ENCODE measurements around the gene ZNF662.
"Not testable (repeated sequence)": the region's sequence is repeated elsewhere in the genome, so short reads cannot be mapped to it uniquely, and the experiment has no call there.

Gene ZNF662

DNA sequence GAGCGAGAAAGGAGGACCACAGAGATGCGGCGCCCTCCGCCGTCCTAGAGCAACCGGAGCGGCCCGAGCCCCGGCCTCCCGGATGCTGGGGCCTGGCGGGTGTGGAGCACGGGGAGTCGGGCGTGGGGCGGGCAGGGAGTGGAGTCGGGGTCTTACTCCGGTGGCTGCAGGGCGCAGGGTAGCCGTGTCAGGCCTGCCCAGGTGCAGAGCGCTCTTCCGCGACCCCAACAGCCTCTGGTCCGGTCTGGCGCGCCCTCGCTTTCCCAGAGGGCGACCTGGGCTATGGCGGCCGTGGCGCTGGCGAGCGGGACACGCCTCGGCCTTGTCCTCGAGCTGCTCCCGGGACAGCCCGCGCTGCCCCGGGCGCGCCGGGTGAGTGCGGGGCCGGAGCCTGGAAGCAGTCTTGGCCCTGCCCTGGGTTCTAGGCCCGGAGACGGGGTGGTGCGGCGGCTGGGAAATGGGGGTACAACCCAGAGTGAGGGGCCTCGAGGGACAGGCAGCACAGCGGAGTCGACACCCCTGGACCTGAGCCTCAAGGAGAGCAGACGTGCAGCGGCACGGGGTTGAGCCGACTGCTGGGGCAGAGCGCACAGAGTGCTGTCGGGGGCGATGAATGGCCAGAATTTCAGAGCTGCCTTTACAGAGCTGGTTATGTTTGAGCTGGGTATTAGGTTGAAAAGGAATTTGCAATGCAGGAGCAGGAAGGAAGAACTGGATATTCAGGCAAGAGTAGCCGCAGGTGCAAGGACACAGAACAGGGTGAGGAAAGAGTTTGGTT is at the start of gene ZNF662:
TSS of gene ZNF662 (plus strand) at position 73 of the 778 bp plus-strand sequence. CDS start 1,973 bp downstream, outside the sequence.
- DNase-seq (ENCODE audit: low read depth in 2 of 2), result peak in 1 of 2 experiments; percentile 20

DNA sequence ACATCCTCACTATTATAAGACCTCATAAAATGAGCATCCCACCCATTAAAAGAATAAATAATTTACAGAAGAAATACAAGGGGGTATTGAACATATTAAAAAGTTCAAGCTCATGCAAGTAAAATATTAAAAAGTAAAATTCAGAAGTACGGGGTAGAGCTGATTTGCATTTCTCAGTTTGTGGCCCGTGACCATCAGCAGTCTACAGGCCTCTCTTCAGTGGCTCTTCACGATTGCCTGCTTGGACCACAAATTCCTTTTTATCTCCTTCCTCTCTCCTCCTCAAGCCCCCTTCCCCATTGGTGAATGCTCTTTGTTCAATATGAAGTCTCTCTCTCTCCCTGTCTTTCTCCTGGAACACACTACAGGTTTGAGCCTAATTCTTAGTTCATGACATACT is 49.4 kb upstream of the ZNF662 start:
- DNase-seq (ENCODE audit: low read depth in 2 of 2), result no peak

DNA sequence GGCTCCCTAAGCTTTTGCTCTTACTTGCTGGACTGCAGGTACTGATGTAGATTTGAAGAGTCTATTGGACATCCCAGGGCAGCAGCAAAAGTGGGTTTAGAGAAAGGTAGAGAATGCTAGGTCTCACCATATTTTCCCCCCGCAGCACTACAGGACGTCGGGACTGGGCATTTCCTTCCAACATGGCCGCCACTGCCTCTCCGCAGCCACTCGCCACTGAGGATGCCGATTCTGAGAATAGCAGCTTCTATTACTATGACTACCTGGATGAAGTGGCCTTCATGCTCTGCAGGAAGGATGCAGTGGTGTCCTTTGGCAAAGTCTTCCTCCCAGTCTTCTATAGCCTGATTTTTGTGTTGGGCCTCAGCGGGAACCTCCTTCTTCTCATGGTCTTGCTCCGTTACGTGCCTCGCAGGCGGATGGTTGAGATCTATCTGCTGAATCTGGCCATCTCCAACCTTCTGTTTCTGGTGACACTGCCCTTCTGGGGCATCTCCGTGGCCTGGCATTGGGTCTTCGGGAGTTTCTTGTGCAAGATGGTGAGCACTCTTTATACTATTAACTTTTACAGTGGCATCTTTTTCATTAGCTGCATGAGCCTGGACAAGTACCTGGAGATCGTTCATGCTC is 41.5 kb upstream of the ZNF662 start:
- no peak for DNase-seq (ENCODE audit: low read depth in 2 of 2)

DNA sequence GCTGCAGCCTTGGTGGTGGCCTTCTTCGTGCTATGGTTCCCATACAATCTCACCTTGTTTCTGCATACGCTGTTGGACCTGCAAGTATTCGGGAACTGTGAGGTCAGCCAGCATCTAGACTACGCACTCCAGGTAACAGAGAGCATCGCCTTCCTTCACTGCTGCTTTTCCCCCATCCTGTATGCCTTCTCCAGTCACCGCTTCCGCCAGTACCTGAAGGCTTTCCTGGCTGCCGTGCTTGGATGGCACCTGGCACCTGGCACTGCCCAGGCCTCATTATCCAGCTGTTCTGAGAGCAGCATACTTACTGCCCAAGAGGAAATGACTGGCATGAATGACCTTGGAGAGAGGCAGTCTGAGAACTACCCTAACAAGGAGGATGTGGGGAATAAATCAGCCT is 40.7 kb upstream of the ZNF662 start:
- no peak for DNase-seq (ENCODE audit: low read depth in 2 of 2)

DNA sequence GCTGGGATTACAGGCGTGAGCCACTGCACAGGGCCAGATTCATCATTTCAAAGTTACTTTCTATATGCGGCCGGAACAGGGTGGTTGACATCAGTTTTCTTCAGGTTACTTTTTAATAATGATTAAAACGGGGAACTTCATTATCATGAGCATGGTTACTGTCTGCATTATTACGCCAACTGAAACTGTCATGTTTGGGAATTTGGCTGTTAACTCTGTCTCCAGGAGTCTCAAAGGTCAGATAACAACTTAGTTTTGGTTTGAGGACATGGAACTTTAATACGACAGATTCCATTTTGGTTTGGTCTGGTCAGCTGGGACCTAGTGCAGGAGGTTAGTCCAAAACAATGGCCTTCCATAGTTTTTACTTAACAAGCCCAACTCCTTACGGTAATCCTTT is 38.8 kb upstream of the ZNF662 start:
- DNase-seq (ENCODE audit: low read depth in 2 of 2), result no peak

DNA sequence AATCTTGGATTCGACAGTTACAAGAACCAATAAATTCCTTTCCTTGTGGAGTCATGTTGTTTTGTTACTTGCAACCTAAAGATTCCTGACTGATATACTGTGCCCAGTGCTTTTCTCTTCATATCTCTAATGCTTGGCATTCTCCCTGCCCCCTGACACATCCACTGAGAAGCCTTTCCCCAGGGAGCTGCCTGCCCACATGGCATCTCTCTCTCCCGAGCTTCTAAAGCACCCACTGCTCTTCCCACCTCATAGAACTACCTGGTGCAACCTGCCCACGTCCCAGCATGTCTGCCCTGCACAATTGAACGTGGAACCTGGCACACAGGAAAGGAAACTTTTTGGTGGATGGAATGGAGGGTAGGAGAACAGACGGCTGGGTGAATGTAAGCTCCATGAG is 37.1 kb upstream of the ZNF662 start:
- DNase-seq (ENCODE audit: low read depth in 2 of 2), result no peak

DNA sequence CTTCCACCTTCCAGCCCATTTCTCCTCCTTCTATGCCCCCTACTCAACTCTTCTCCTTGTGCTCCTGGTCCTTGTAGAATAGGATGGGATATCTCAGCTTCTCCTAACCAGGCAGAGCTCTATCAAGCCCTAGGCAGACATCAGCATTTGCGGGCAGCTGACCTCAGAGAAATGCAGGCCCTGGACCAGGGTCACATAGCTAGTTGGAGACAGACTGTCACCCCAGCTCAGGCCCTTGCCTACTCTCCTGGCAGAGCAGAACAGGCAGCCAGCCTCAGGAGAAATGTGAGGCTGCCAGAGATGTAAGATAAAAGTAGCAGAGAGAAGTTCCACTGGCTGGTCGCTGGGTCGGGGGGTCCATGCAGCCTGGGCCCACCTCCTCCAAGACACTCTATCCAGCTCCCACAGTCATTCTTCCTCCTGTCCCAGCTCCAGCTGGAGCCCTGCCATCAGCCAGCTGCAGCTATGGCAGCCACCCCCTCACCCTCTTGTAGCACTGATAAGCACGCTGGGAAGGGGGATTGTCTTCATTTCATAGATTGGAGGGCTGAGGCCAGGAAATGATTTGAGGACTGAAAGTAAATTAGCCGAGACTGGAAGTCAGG is 34.2 kb upstream of the ZNF662 start:
- no peak for DNase-seq (ENCODE audit: low read depth in 2 of 2)

DNA sequence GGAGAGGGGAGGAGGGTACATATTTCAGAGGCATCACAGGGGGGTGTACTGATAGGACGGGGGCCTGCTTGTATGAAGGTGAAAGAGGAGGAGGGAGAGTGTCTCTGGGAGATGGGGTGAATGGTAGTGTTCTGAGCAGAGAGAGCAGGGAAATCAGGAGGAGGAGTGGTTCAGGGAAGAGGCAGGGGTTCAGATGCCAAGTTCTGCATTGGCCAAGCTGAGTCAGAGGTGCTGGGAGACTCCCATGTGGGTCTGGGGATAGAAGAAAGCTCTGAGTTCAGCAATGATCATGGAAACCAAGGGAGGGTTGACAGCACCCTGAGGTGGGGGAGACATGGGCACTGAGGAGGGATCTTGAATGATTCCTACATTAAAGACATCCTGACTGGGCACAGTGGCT is 33.2 kb upstream of the ZNF662 start:
- no peak for DNase-seq (ENCODE audit: low read depth in 2 of 2)

DNA sequence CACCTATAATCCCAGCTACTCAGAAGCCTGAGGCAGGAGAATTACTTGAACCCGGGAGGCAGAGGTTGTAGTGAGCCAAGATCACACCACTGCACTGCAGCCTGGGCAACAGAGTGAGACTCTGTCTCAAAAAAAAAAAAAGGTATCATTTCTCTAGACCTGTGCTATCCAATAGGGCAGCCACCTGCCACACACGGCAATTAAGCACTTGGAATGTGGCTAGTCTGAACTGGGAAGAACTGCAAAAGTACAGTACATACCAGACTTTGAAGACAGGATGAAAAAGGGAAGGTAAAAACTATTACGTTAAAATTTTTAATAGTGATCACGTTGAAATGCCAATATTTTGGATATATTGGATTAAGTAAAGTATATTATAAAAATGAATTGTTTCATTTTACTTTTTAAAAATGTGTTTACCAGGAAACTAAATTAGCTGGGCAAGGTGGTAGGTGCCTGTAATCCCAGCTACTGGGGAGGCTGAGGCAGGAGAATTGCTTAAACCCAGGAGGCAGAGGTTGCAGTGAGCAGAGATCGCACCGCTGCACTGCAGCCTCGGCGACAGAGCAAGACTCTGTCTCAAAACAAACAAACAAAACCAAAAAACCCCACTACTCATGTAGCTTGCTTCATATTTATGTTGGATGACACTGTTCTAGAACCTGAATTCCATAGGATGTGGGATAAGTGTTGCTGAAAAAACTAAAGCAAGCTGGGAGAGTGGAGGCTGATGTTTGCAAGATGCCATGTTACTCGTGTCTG is 32.5 kb upstream of the ZNF662 start:
- no peak for DNase-seq (ENCODE audit: low read depth in 2 of 2)

DNA sequence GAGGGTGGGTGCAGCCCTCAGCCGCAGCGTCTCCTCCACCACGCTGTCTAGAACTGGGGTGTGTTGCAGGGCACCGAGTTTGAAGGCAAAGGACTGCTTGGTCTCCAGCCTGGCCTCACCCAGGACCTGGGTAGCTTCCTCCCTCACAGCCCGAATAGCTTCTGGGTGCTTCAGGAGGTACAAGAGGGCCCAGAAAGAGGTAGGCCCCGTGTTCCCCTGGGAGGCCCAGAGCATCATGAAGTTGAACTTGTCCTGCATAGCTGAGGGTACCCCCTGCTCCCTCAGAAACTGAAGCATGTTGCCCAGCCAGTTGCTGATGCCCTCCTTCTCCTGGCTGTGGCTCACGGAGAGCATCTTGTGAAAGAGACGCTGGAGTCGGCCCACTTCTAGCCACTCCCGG is 31.2 kb upstream of the ZNF662 start:
- no peak for DNase-seq (ENCODE audit: low read depth in 2 of 2)

DNA sequence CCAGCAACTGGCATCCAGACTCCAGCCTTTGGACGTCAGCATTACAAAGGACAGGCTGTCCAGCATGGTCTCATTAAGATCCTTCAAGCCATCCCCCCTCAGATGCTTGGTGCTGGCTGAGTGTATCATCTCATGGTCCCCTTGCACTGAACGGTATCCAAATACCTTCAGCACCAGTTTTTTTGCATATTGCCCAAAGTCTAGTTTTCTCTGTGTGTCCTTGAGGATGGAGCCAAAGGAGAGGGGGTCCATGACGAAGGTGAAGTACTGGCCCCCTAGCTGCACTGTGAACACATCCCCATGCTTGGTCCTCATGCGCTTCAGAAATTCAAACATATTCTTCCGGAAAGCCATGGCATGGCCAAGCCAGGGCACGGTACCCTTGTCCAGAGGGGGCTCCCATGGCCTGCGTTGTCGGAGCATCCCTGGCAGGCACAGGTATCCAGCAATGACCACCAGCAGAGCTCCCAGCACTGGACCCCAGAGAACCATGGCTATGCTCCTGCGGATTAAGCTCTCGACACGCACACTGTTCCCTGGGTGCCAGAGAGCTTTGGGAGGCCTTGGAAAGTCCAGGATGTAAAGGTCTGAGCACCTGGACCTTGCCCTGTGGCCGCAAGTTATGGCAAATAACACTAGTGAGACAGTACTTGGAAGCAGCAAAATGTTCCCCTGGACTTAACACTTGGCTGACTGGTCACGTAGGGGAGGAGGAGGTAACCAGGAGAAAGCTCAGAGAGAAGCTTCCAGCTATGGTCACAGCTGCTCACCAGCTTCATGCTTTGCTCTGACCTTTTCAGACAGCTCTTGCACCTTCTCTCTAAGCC is 30.4 kb upstream of the ZNF662 start, which contains the start of gene CYP8B1:
TSS of gene CYP8B1 (minus strand) at position 555 of the 827 bp plus-strand sequence. CDS start at position 492, 63 bp downstream.
- no peak for DNase-seq (ENCODE audit: low read depth in 2 of 2)

DNA sequence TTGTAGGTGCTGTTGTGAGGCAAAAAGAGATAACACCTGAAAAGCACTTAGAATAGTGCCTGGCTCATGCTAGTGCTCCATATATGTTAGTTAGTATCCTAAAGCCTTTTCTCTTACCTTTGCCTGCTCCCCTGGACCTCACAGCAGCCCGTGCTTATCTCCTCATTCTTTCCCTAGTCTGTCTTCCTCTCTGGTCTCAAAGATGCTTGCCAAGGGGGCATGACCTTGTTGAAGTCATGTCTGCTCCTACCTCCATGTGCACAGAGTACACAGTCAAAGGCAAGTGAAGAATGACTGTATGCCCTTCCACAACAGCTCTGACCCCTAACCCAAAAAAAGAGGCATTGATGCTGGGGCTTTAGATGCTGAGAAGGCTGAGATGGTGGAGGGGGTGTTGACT is 29.5 kb upstream of the ZNF662 start:
- DNase-seq (ENCODE audit: low read depth in 2 of 2), result no peak

DNA sequence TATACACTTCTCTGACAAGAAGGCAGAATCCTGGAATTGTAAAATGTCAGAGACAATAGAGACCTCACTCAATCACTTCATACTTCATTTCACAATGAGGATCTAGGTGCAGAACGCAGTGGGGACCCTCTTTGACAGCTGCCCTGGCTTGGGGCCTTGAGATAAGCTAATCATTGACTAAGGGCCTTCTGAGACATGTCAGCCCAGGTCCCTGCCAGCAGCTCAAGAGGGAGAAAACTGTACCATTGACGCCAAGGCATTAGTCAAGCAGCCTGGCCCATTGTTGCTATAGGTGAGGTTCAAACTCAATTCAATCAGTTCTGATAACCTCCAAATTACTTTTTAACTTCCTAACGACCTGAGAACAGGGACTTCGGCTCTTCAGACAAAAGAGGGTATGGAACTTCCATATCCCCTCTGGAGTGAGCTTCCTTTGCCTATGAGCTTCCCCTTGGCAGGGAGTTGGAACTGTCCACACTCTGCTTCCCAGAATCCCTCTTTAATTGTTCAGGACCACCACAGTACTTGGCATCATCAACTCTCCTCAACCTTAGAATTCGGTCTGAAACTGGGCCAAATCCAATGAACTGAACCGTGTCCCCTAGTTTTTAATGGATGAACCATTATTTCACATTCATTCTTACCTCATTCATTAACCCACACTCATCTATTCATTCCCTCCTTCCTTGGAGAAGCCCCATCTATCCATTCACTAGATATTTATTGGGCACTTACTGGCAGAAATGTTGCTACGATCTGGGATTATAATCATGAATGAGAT is 28.8 kb upstream of the ZNF662 start:
- DNase-seq (ENCODE audit: low read depth in 2 of 2), result no peak

DNA sequence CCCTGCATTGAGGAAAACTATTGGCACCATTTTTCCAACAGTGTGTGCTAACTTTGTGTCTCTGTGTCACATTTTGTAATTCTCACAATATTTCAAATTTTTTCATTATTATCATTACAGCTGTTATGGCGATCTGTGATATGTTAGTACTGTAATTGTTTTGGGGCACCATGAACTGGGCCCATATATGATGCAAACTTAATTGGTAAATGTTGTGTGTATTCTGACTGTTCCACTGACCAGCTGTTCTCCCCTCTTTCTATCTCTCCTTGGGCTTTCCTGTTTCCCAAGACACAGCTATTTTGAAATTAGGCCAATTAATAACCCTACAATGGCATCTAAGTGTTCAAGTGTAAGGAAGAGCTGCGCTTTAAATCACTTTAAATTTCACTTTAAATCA is 28.1 kb upstream of the ZNF662 start:
- DNase-seq (ENCODE audit: low read depth in 2 of 2), result no peak

DNA sequence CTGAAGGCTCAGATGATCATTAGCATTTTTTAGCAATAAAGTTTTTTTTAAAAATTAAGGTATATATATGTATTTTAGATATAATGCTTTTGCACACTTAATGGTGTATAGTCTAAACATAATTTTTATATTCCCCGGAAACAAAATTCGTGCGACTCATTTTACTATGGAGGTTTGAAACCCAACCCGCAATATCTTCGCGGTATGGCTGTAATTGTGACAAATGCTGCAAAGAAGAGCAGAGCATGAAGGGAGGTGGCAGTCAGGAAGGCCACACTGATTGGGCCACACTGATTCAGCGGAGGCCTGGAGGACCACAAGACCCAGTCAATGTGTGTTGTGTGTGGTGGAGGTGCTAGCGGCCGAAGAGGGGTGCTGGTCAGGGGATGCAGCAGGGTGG is 25.8 kb upstream of the ZNF662 start:
- no peak for DNase-seq (ENCODE audit: low read depth in 2 of 2)

DNA sequence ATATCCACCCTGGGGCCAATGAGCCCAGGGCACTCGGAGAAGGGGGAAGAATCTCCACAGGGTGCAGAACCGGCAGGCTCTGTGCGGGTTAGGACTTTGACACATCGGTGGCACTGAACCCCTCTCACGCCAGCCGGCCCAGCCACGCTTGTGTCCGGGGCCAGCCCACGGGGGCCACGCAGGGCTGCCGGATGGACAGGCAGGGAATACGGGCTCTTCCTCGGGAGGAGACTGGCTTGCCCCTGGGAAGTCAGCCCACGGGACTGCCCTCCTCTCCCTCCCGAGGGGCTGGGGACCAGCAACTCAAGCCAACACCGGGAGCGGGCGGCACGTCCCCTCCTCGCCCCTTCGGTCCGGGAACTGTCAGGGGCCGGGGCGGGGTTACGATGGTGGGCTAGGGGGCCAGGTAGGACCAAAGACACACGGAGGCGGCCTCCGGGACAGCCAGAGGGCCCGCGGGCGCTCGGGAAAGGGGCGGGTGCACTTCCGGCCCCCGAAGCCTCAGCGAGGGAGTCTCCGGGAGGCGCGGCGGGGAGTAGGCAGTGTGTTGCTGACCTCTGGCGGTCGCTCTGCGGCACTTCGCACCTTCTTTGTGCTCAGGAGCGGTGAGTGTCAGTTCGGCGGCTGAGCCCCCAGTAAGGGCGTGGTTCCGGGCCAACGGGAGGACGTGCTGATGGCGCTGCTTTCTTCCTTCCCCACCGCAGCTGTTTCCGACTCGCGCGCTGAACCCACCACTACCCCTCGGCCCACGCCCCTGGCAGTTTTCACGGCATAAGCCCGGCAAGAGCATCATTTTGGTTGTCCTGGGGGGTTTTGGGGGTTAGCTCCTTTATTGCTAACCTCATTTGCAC is 25.1 kb upstream of the ZNF662 start:
- DNase-seq (ENCODE audit: low read depth in 2 of 2), result peak; percentile 50 to 57

DNA sequence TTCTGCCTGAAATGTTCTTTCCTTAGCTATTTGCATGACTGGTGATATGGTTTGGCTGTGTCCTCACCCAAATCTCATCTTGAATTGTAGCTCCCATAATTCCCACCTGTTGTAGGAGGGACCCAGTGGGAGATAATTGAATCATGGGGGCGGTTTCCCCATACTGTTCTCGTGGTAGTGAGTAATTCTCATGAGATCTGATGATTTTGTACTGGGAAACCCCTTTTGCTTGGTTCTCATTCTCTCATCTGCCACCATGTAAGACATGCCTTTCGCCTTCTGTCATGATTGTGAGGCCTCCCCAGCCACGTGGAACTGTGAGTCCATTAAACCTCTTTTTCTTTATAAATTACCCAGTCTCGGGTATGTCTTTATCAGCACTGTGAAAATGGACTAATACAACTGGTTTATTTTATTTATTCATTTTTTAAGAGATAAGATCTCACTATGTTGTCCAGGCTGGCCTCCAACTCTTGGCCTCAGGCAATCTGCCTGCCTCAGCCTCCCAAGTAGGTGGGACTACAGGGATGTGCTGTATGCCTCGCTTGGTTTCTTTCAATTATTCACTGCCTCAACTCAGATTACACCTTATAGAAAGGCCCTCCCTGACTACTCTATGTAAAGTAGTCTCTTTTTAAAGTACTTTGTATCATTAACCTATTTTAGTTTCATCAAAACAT is 22.6 kb upstream of the ZNF662 start:
- not testable (repeated sequence) for DNase-seq (ENCODE audit: low read depth in 2 of 2)

DNA sequence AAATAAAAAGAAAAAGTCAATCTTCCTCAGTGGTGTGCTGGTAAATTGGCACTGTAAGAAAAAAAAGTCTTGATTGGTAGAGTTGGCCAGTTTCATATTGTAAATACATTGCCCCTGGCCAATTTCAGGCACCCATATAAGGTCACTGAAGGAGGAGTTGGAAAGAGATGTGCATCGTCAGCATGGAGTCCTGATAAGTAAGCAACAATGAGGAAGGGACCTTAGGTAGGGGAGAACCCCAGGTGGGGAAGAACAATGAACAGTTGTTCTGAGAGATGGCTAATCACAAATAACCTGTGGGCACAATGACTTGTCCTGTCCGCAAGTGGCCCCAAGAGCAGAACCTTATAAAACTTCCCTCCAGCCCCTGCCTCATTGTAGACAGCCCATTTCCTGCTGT is 21.6 kb upstream of the ZNF662 start:
- DNase-seq (ENCODE audit: low read depth in 2 of 2), result no peak

DNA sequence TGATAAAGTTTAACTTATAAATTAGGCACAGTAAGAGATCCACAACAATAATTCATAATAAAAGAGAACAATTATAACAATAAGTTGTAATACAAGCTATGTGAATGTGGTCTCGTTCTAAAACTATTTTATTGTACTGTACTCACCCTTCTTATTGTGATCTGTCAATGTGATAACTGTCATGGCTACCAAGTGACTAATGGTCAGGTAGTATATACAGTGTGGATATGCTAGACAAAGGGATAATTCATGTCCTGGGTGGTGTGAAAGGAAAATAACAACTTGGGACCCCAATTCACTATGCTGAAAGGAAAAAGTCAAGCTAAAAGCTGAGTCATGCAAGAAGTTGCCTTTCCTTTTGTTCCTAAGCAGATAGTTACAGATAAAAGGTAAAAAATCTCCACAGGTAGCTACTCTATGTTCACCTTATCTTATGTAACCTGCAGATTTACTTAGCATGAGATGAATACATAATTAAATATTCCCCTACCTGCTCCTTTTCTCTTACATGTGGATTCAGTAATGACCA is 19.6 kb upstream of the ZNF662 start:
- no peak for DNase-seq (ENCODE audit: low read depth in 2 of 2)
